HL-60 (cell line): ENCODE measurements around the gene LIN52.

ENCODE experiments used
- DNase-seq, 2 experiments: peaks; one replicate each; pipeline ENCODE4 v3.0.0-alpha.2; 2010 to 2020; ENCODE audit warnings: low read depth in 1 of 2, low spot score in 1 of 2
- H3K27ac ChIP-seq: fragments of 250-450 bp; sonication (Bioruptor Pico); replicated peaks from 2 replicates; pipeline ENCODE4 v1.5.1; 2020; ENCODE audit warnings: mild to moderate bottlenecking, moderate library complexity
- H3K27me3 ChIP-seq: fragments of 250-450 bp; sonication (Bioruptor Pico); 2 replicates; pipeline ENCODE4 v1.5.1; 2021; ENCODE audit warnings: mild to moderate bottlenecking, moderate library complexity; ENCODE audit not compliant: insufficient read depth, poor library complexity, severe bottlenecking
- H3K4me3 ChIP-seq: replicated peaks from 2 replicates; pipeline ENCODE4 v1.5.1; 2011; ENCODE audit warnings: mild to moderate bottlenecking, control low read depth, low read length; ENCODE audit not compliant: insufficient read depth
- CTCF ChIP-seq: IDR thresholded peaks from one replicate; pipeline ENCODE4 v1.5.1; 2011; ENCODE audit warnings: low read length, control low read depth, inconsistent platforms; ENCODE audit not compliant: insufficient read depth
- GABPA ChIP-seq: IDR thresholded peaks from 2 replicates; pipeline ENCODE4 v1.6.1; 2012; ENCODE audit warnings: low read depth
- POLR2AphosphoS5 ChIP-seq: IDR thresholded peaks from 2 replicates; pipeline ENCODE4 v1.6.1; 2012; ENCODE audit warnings: low read depth
- REST ChIP-seq: IDR thresholded peaks from 2 replicates; pipeline ENCODE4 v1.6.1; 2012; ENCODE audit warnings: low read depth; ENCODE audit not compliant: insufficient replicate concordance
- SPI1 ChIP-seq: IDR thresholded peaks from 2 replicates; pipeline ENCODE4 v1.6.1; 2012; ENCODE audit warnings: low read depth, mild to moderate bottlenecking, borderline replicate concordance

Gene LIN52

GRCh38 chr14:74133833-74134481, 49.2 kb downstream of the LIN52 start:
- DNase-seq, result no peak
- H3K27me3 ChIP-seq, result no peaks in the 10 kb centered on the region
- H3K4me3 ChIP-seq, result no peak overlapping the region
- TF ChIP-seq SPI1, result no peak
- no peak for TF ChIP-seq CTCF
- no peak for TF ChIP-seq GABPA
- no peak for TF ChIP-seq REST
- no peak for TF ChIP-seq POLR2AphosphoS5
- H3K27ac ChIP-seq, result no peak overlapping the region

- Histone ChIP-seq H3K27me3 (no peaks in the 10 kb centered on the region), H3K4me3 (no peak overlapping the region), H3K27ac (no peak overlapping the region)
- no peak for DNase-seq
- TF ChIP-seq REST (no peak), SPI1 (no peak), GABPA (no peak), CTCF (no peak), POLR2AphosphoS5 (no peak)
These were observed 49.7 kb downstream of the LIN52 start for GRCh38 chr14:74134484-74134883.

GRCh38 chr14:74135426-74135825, 50.7 kb downstream of the LIN52 start:
- Histone ChIP-seq H3K27me3 (no peaks in the 10 kb centered on the region), H3K27ac (no peak overlapping the region), H3K4me3 (no peak overlapping the region)
- TF ChIP-seq REST, result no peak
- no peak for TF ChIP-seq SPI1
- TF ChIP-seq GABPA, result no peak
- TF ChIP-seq CTCF, result no peak
- no peak for TF ChIP-seq POLR2AphosphoS5
- no peak for DNase-seq
